Measurements from ENCODE around the gene OTOL1. TPM values are rescaled to one million over a fixed set of nuclear protein-coding genes. Genes with fewer than 3 reads are reported as not detected.

OTOL1 gene
- total and polyA plus RNA-seq, 12 donors = 0.17 TPM; not detected in 11

GRCh38 chr3:161508852-161509477 is 12.4 kb downstream of the OTOL1 start:
- Histone ChIP-seq H3K27ac (no peak overlapping the region), H3K9me3 (replicated peaks in 1 of 3) (no peaks in the 10 kb centered on the region), H3K36me3 (replicated peaks in 1 of 2) (no peaks in the 10 kb centered on the region), H3K27me3 (no peaks in the 10 kb centered on the region), H3K4me1 (replicated peaks in 1 of 2) (no peaks in the 10 kb centered on the region), H3K4me3 (no peak overlapping the region)
- whole genome bisulfite sequencing, 4 donors = 45 to 55% (median 50%) methylated on average over 2 of the region's 2 CpGs
- TF ChIP-seq POLR2A (IDR thresholded peaks at IDR 0.05) = no peak
- TF ChIP-seq, protein P1, sequence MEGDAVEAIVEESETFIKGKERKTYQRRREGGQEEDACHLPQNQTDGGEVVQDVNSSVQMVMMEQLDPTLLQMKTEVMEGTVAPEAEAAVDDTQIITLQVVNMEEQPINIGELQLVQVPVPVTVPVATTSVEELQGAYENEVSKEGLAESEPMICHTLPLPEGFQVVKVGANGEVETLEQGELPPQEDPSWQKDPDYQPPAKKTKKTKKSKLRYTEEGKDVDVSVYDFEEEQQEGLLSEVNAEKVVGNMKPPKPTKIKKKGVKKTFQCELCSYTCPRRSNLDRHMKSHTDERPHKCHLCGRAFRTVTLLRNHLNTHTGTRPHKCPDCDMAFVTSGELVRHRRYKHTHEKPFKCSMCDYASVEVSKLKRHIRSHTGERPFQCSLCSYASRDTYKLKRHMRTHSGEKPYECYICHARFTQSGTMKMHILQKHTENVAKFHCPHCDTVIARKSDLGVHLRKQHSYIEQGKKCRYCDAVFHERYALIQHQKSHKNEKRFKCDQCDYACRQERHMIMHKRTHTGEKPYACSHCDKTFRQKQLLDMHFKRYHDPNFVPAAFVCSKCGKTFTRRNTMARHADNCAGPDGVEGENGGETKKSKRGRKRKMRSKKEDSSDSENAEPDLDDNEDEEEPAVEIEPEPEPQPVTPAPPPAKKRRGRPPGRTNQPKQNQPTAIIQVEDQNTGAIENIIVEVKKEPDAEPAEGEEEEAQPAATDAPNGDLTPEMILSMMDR (IDR thresholded peaks at IDR 0.05) = peak; percentile 23 to 54 (median 34)
- no peak for DNase-seq
- intact Hi-C loops (cut with DNase I) = no loop called here

DNA sequence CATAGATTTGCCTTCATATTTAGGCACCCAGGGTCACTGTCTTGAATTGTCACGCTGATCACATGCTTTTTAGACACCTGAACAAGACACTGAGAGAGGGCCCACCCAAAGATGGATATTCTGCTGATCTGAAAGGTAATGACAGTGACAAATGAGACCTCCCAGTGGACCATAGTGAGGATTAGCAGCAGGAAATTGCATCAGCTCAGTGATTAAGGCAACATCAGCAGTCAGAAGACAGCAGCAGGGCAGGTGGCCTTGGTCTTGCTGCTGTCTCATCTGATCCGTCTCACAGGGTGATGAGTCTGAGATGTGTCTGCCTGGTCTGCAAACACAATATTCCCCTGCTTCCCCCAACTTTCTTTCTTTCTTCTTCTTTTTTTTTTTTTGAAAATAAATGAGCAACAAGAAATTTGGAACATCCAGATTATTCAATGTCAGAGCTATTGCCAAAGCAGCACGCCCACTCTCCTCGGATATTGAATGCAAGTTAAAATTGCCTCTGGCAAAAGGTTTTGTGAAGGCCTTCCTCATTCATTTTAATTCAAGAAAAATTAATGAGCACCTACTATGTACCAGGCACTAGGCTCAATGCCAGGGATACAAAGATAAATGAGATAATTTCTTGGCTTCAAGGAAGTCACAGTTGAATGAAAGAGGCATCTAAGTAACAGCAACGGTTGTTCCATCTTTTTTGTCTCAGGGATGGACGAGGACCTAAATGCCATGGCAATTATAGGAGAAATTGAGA is 14.1 kb downstream of the OTOL1 start:
- TF ChIP-seq POLR2A (IDR thresholded peaks at IDR 0.05) = no peak
- TF ChIP-seq, protein P1 (IDR thresholded peaks at IDR 0.05) = no peak
- Histone ChIP-seq H3K4me1 (replicated peaks in 1 of 2) (no peaks in the 10 kb centered on the region), H3K27ac (no peak overlapping the region), H3K36me3 (replicated peaks in 1 of 2) (no peaks in the 10 kb centered on the region), H3K4me3 (no peak overlapping the region), H3K9me3 (replicated peaks in 1 of 3) (no peaks in the 10 kb centered on the region), H3K27me3 (no peaks in the 10 kb centered on the region)
- WGBS, 4 donors = 61 to 67% (median 62%) methylated on average over 6 of the region's 6 CpGs
- intact Hi-C loops (cut with DNase I) = no loop called here
- peak in 5 of 7 donors; percentile 3 to 28 (median 15) for DNase-seq

- H3K4me3 ChIP-seq = no peak overlapping the region
- TF ChIP-seq, protein P1 (IDR thresholded peaks at IDR 0.05) = no peak
- TF ChIP-seq POLR2A (IDR thresholded peaks at IDR 0.05) = no peak
- H3K36me3 ChIP-seq (replicated peaks in 1 of 2) = no peaks in the 10 kb centered on the region
- no peak overlapping the region for H3K27ac ChIP-seq
- no peak for DNase-seq
- intact Hi-C loops (cut with DNase I) = no loop called here
- H3K9me3 ChIP-seq (replicated peaks in 1 of 3) = no peaks in the 10 kb centered on the region
- H3K27me3 ChIP-seq = no peaks in the 10 kb centered on the region
- WGBS, 4 donors = 79 to 94% (median 91%) methylated on average over 1 of the region's 1 CpG
- no peaks in the 10 kb centered on the region for H3K4me1 ChIP-seq (replicated peaks in 1 of 2)
Measured at GRCh38 chr3:161523916-161524315, 27.3 kb downstream of the OTOL1 start.

GRCh38 chr3:161531930-161532329 is 35.3 kb downstream of the OTOL1 start:
- Histone ChIP-seq H3K27ac (no peak overlapping the region), H3K4me3 (no peak overlapping the region), H3K9me3 (replicated peaks in 1 of 3) (no peaks in the 10 kb centered on the region), H3K27me3 (no peaks in the 10 kb centered on the region), H3K4me1 (replicated peaks in 1 of 2) (no peaks in the 10 kb centered on the region), H3K36me3 (replicated peaks in 1 of 2) (no peaks in the 10 kb centered on the region)
- no peak for TF ChIP-seq POLR2A (IDR thresholded peaks at IDR 0.05)
- TF ChIP-seq, protein P1 (IDR thresholded peaks at IDR 0.05) = no peak
- 73 to 80% (median 80%) methylated on average over 1 of the region's 1 CpG for WGBS, 4 donors
- no peak for DNase-seq
- intact Hi-C loops (cut with DNase I) = no loop called here
